Measurements from ENCODE around the gene PTPN4.

DNA sequence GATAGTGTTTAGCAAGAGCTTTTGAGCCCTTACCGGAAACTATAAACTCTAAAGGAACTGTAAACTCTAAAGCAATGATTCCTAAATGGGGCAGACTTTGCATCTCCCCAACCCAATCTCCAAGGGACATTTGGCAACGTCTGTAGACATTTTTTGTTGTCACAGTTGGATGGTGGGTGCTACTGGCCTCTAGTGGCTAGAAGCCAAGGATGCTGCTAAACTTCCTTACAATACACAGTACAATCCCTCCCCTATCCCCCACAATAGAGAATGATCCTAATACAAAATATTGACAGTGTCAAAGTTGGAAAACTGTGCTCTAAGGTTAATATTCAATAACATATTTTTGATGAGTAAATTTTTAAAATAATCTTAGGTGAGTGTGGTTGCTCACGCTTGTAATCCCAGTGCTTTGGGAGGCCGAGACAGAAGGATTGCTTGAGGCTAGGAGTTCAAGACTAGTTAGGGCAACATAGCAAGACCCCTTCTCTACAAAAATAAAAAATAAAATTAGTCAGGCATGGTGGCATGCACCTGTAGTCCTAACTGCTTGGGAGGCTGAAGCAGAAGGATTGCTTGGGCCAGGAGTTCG, 66.7 kb downstream of the PTPN4 start:
- TF ChIP-seq EZH2phosphoT487 (IDR thresholded peaks at IDR 0.05; ENCODE audit: insufficient read depth, low read depth) (no peak), EZH2 (IDR thresholded peaks at IDR 0.05; ENCODE audit: insufficient read depth, poor library complexity, severe bottlenecking) (no peak)
